PC-3 (cell line): ENCODE measurements around the gene ARHGEF38.
"Not testable (repeated sequence)": the region's sequence is repeated elsewhere in the genome, so short reads cannot be mapped to it uniquely, and the experiment has no call there.

Source experiments
- EZH2 ChIP-seq: fragments of 300-600 bp; sonication (generic); IDR thresholded peaks from one replicate; pipeline ENCODE4 v1.6.1; 2017; ENCODE audit warnings: antibody characterized with exemption, mild to moderate bottlenecking, low read length; ENCODE audit not compliant: unreplicated experiment
- EZH2phosphoT487 ChIP-seq: fragments of 300-600 bp; sonication (generic); IDR thresholded peaks from 2 replicates; pipeline ENCODE4 v1.6.1; 2018; ENCODE audit warnings: mild to moderate bottlenecking, antibody characterized with exemption, low read length, borderline replicate concordance
- TF ChIP-seq, protein P1 (sequence below): fragments of 300-600 bp; sonication (generic); conservative IDR thresholded peaks from 2 replicates; pipeline ENCODE4 v1.5.1; 2017; ENCODE audit warnings: antibody characterized with exemption, low read depth, mild to moderate bottlenecking, low read length

DNA sequence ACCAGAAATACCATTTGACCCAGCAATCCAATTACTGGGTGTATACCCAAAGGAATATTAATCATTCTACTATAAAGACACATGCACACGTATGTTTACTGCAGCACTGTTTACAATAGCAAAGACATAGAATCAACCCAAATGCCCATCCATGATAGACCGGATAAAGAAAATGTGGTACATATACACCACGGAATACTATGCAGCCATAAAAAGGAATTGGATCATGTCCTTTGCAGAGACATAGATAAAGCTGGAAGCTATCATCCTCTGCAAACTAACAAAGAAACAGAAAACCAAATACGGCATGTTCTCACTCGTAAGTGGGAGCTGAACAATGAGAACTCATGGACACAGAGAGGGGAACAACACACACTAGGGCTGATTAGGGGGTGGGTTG lies 57.4 kb downstream of the ARHGEF38 start:
- TF ChIP-seq EZH2, EZH2phosphoT487: not testable (repeated sequence)
- TF ChIP-seq, protein P1, sequence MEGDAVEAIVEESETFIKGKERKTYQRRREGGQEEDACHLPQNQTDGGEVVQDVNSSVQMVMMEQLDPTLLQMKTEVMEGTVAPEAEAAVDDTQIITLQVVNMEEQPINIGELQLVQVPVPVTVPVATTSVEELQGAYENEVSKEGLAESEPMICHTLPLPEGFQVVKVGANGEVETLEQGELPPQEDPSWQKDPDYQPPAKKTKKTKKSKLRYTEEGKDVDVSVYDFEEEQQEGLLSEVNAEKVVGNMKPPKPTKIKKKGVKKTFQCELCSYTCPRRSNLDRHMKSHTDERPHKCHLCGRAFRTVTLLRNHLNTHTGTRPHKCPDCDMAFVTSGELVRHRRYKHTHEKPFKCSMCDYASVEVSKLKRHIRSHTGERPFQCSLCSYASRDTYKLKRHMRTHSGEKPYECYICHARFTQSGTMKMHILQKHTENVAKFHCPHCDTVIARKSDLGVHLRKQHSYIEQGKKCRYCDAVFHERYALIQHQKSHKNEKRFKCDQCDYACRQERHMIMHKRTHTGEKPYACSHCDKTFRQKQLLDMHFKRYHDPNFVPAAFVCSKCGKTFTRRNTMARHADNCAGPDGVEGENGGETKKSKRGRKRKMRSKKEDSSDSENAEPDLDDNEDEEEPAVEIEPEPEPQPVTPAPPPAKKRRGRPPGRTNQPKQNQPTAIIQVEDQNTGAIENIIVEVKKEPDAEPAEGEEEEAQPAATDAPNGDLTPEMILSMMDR = not testable (repeated sequence)
